Endothelial cell (in vitro differentiated cells): Measurements from ENCODE around the gene ROPN1L. TPM values are rescaled to one million over a fixed set of nuclear protein-coding genes. Genes with fewer than 3 reads are reported as not detected.

Experiments
- DNase-seq: peaks from one replicate; pipeline ENCODE4 v3.0.0; 2021; ENCODE audit warnings: low spot score
- H3K27ac Mint-ChIP-seq: one replicate; pipeline ENCODE4 v1.8.0; 2021; ENCODE audit warnings: mixed read lengths, inconsistent platforms; ENCODE audit not compliant: unreplicated experiment
- H3K27me3 Mint-ChIP-seq: one replicate; pipeline ENCODE4 v1.8.0; 2021; ENCODE audit warnings: mild to moderate bottlenecking, moderate library complexity, mixed read lengths, inconsistent platforms; ENCODE audit not compliant: unreplicated experiment
- H3K36me3 Mint-ChIP-seq: one replicate; pipeline ENCODE4 v1.8.0; 2021; ENCODE audit warnings: mild to moderate bottlenecking, low read depth, mixed read lengths, inconsistent platforms; ENCODE audit not compliant: unreplicated experiment
- H3K4me1 Mint-ChIP-seq: one replicate; pipeline ENCODE4 v1.8.0; 2021; ENCODE audit warnings: mild to moderate bottlenecking, mixed read lengths, inconsistent platforms; ENCODE audit not compliant: unreplicated experiment
- H3K4me3 Mint-ChIP-seq: one replicate; pipeline ENCODE4 v1.8.0; 2021; ENCODE audit warnings: mild to moderate bottlenecking, mixed read lengths, inconsistent platforms; ENCODE audit not compliant: unreplicated experiment
- H3K9me3 Mint-ChIP-seq: one replicate; pipeline ENCODE4 v1.8.0; 2021; ENCODE audit warnings: mixed read lengths, inconsistent platforms; ENCODE audit not compliant: unreplicated experiment
- CTCF ChIP-seq: fragments of 200-600 bp; sonication (generic); IDR thresholded peaks from one replicate; pipeline ENCODE4 v1.5.0; 2021; ENCODE audit warnings: antibody characterized with exemption; ENCODE audit not compliant: unreplicated experiment
- total RNA-seq: library from RNA; stranded (reverse); fragmentation: NEBNext Ultra II Directional; extraction: Animal tissue kit (Norgen Biotek cat#: 25700); gene quantifications from one replicate; pipeline ENCODE4 v1.2.1, GENCODE V29; 2021; ENCODE audit not compliant: unreplicated experiment

The ROPN1L gene
- total RNA-seq, 1 donor from 2014 or later: 4.0 TPM

- Mint-ChIP-seq H3K4me3 (no peak overlapping the region), H3K27me3 (peaks cover 22% of the 10 kb centered on the region), H3K36me3 (peaks cover 8% of the 10 kb centered on the region), H3K27ac (peak overlapping the region; percentile 17), H3K4me1 (peaks cover 41% of the 10 kb centered on the region), H3K9me3 (no peaks in the 10 kb centered on the region)
- DNase-seq: no peak
- TF ChIP-seq CTCF: no peak
These were observed 19.4 kb downstream of the ROPN1L start for GRCh38 chr5:10461041-10461440.

- Mint-ChIP-seq H3K9me3 (no peaks in the 10 kb centered on the region), H3K4me3 (no peak overlapping the region), H3K36me3 (peaks cover 8% of the 10 kb centered on the region), H3K4me1 (peaks cover 35% of the 10 kb centered on the region), H3K27ac (no peak overlapping the region), H3K27me3 (peaks cover 25% of the 10 kb centered on the region)
- no peak for DNase-seq
- TF ChIP-seq CTCF: no peak
These were observed 20.4 kb downstream of the ROPN1L start for GRCh38 chr5:10461904-10462555.

GRCh38 chr5:10463566-10463965 is 21.9 kb downstream of the ROPN1L start:
- H3K36me3 Mint-ChIP-seq: peaks cover 8% of the 10 kb centered on the region
- H3K27ac Mint-ChIP-seq: no peak overlapping the region
- DNase-seq: no peak
- peaks cover 39% of the 10 kb centered on the region for H3K4me1 Mint-ChIP-seq
- no peak overlapping the region for H3K4me3 Mint-ChIP-seq
- no peak for TF ChIP-seq CTCF
- no peaks in the 10 kb centered on the region for H3K9me3 Mint-ChIP-seq
- peaks cover 28% of the 10 kb centered on the region for H3K27me3 Mint-ChIP-seq

- no peaks in the 10 kb centered on the region for H3K9me3 Mint-ChIP-seq
- DNase-seq: no peak
- peaks cover 36% of the 10 kb centered on the region for H3K4me1 Mint-ChIP-seq
- peaks cover 8% of the 10 kb centered on the region for H3K36me3 Mint-ChIP-seq
- no peak overlapping the region for H3K27ac Mint-ChIP-seq
- H3K4me3 Mint-ChIP-seq: no peak overlapping the region
- no peak for TF ChIP-seq CTCF
- peaks cover 27% of the 10 kb centered on the region for H3K27me3 Mint-ChIP-seq
These were observed 22.5 kb downstream of the ROPN1L start for GRCh38 chr5:10464173-10464572.

- TF ChIP-seq CTCF: no peak
- Mint-ChIP-seq H3K36me3 (peaks cover 8% of the 10 kb centered on the region), H3K4me3 (no peak overlapping the region), H3K9me3 (no peaks in the 10 kb centered on the region), H3K27me3 (peaks cover 19% of the 10 kb centered on the region), H3K27ac (no peak overlapping the region), H3K4me1 (peaks cover 30% of the 10 kb centered on the region)
- DNase-seq: no peak
These were observed 24.0 kb downstream of the ROPN1L start for GRCh38 chr5:10465726-10466125.
